ENCODE results near the gene RASSF4.

Gene RASSF4

DNA sequence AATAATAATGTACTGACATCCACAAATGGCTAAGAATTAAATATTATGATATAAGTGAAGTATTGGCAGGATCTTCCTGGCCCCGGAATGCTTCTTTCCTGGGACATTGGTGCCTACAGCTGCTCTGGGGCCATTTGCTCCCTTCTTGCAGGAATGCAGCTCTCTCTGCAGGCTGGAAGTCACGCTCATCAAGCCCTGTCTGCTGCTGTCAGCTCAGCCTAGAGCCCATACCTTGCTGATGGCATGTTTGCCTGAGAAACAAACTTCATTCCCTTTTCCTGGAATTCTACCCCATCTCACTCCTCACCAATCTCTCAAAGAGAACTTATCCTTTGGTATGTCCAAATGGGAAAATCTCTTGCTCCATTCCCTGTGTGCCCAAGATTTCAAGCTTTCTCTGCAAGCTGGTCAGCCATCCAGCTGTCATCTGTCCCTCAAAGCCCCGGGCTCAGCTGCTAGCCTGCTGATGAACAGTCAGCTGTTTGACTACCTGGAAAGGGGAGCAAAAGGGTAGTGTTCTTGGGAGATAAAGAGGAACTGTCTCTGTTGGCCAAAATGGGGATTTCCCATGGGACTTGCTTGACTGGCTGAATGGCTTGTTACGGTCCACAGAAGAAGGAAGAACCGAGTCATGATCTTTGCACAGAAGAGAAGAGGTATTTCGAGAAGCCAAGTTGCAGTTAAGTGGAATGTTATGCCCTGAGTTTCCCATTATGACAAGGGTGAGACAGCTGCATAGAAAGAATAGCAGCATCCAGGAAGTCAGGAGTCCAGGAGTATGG, 12.0 kb upstream of the RASSF4 start:
- DNase-seq (ENCODE audit: low read depth in 2 of 3, low spot score in 2 of 3), result no peak

DNA sequence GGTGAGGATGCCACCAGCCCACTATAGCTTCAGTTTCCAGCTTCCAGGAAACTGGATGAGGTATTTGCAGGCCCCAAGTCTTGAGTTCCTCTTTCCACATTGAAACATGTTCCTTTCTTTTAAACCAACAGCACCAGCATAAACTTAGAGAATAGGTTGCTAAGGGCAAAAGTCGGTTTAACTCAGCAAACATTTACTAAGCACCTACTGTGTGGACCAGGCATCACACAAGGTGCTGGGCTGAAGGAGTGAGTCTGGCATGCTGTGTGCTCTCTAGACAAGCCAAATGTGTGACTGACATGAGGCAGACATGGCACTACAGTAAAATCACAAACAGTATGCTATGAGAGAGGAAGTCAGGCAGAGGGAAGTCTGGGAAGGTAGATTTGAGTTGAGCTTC, 11.0 kb upstream of the RASSF4 start:
- DNase-seq (ENCODE audit: low read depth in 2 of 3, low spot score in 2 of 3), result no peak

DNA sequence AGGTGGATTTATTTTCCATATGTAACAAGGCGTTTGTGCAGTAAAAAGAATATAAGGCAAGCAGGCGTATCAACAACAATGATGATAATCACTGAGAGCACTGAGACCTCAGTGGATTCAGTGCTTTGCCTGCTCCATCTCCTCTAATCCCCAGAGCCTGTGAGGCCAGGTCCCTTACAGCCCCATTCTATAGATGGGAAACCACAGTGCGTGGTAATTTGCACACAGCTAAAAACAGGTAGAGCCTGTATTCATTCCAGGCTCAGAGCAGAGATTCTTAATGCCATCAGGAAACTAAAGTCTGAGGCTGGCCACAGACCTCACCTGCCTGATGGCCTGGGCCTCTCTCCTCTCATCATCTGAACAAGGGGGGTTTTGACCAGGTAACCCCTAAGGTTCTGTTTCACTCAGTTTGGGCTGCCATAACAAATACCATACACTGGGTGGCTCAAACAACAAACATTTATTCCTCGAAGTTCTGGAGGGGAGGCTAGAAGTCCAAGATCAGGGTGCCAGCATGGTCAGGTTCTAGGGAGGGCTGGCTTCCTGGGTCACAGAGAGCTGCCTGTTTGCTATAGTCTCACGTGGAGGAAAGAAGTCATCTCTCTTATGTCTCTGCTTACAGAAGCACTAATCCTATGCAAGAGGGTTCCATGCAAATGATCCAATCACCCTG, 10.3 kb upstream of the RASSF4 start:
- no peak for DNase-seq (ENCODE audit: low read depth in 2 of 3, low spot score in 2 of 3)

DNA sequence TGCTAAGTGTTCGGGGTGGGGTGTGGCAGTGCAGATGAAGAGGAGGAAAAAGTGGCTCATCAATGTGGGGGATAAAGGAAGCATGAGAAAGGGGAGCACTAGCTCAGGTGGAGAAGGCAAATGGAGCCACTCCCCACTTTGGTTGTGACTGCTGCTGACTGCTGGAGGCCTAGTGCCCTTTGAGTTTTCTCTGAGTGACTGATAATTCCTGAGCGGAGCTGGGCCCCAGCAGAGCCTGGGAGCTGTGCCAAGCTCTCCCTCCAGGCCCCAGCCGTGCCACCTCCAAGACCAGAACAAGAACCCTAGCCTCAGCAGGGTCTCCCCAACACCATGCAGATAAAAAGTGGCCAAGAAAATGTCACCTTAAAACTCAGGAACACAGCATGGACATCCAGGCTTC, 9.7 kb upstream of the RASSF4 start:
- DNase-seq (ENCODE audit: low read depth in 2 of 3, low spot score in 2 of 3), result no peak

DNA sequence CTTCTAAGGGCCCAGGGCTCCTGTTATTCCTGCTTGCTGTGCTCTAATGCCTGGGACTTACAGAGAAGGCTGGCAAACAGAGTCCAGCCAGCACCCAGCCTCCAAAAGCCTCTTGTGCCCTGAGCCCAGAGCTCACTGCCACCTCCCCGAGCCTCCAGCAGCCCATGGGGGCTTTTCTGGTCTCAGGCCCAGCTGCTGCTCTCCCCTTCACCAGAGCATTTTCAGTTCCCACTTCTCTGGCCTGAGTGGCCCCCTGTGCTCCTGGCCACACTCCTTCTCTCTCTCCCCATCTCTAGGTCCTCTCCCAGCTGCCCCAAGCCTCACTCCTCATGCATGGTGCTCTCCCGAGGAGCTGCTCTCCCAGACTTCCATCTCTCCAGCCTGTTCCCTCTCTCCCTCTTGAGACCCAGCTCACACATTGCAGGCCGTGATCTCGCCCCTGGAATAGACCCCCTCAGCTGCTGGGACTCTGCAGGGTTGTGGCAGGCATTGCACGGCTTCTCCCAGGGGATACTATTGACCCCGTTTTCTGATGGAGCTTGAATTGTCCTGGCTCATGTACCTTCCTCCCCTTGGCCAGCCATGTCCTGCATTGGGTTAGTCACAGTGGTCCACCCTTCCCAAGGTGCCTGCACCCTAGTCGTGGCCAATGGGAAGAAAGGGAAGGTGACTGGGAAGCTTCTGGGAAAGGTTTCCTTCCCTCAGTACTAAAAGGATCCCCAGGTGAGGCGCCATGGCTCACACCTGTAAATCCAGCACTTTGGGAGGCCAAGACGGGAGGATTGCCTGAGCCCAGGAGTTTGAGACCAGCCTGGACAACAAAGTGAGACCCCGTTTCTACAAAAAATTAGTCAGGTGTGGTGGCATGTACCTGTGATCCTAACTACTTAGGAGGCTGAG, 9.0 kb upstream of the RASSF4 start:
- DNase-seq (ENCODE audit: low read depth in 2 of 3, low spot score in 2 of 3), result no peak

DNA sequence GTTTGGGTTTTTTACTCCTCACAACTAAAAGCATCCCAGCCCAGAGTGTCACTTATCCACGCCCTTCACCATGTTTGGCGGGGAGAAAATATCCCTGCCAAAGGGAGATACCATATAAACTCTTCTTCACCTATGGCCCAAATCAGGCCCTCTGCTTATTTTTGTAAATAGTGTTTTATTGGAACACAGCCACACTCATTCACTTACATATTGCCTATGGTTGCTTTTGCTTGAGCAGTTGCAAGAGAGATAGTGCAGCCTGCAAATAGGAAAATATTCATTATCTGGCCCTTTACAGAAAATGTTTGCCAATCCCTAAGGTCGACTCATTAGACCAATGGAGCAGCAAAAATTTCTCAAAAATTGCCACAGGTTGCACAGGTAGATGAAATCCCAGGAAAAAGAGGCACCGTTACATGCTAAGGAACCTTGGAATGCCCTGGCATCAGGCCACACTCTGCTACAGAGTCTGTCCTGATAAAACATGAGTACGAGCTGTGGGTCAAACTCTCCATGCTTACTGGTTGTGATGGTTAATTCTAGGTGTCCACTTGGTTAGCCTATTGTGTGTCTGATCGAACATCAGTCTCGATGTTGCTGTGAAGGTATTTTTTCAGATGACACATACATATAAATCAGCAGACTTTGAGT, 7.9 kb upstream of the RASSF4 start:
- no peak for DNase-seq (ENCODE audit: low read depth in 2 of 3, low spot score in 2 of 3)

DNA sequence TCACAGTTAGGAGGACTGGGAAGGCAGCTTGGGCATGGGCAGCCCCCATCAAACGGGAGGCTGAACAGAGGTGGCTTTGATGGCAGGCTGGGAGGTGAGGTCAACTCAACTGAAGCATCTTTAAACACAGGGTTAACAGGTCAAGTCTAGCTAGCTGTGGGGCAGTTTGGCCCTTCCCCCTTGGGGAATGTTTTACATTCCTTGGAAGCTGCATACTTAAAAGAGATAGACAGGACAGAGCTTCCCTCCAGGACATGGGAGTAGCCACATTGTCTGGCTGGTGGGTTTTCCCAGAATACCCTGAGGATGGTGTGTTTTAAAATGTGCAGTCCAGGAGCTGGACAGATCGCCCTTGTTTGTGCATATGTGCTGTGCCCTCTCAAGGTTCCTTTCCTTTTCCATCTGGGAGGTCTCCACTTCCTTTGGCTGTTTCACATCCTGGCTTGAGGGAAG, 6.8 kb upstream of the RASSF4 start:
- DNase-seq (ENCODE audit: low read depth in 2 of 3, low spot score in 2 of 3), result no peak

DNA sequence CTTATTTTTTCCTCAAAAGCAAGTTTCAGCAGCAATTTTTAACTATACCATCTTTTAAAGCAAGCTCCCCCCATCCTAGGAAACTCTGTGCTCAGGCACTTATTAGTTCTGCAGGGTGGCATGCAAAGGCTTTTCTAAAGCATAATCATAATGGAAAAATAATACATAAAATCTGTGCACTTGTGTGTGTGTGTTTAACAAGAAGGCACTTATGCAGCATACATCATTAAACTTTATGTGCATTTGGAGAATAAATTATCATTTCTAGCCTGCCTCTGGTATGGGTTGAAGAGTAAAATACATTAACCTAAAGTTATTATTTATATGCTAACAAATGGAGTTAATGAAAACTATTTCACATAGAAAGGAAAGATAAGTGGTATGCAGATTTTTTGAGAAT, 5.6 kb upstream of the RASSF4 start:
- DNase-seq (ENCODE audit: low read depth in 2 of 3, low spot score in 2 of 3), result no peak

DNA sequence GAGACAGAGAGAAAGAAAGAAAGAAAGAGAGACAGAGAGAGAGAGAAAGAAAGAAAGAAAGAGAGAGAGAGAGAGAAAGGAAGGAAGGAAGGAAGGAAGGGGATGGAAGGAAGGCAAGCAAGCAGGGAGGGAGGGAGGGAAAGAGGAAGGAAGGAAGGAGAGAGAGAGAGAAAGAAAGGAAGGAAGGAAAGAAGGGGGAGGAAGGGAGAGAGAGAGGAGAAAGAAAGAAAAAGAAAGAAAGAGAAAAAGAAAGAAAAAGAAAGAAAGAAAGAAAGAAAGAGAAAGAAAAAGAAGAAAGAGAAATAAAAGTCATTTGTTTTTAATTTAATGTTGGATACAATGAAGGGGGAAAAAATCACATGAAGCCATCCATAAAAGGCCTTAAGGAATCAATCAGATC, 4.6 kb upstream of the RASSF4 start:
- DNase-seq (ENCODE audit: low read depth in 2 of 3, low spot score in 2 of 3), result no peak

DNA sequence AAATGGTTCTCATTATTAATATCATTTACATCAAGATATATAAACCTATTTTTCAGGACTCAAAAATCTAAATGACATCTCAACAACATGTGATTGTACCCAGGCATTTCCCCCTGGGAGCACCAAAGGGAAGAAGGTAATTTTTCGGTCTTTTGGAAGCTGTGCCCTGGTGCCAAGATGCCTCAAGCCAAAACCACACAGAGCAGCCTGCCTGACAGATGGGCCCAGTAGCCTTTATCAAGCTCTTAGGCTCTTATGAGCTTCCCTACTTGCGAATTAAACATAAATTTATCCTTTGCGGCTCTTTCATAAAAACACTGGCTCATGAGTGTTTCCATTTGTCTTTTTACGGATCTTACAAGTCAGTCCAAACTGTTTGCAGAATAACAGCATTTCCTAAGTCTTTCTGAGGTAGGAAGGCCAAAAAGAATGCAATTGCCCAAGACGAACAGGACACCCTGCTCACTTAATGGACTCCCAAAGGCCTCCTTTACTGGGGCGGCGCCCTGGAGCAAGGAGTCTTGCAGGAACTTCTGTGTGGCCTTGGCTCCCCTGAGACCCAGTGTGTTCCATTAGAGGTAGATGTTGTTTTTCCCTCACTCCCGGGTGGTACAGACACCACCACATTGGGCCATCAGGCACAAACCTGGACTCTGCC, 4.1 kb upstream of the RASSF4 start:
- no peak for DNase-seq (ENCODE audit: low read depth in 2 of 3, low spot score in 2 of 3)

DNA sequence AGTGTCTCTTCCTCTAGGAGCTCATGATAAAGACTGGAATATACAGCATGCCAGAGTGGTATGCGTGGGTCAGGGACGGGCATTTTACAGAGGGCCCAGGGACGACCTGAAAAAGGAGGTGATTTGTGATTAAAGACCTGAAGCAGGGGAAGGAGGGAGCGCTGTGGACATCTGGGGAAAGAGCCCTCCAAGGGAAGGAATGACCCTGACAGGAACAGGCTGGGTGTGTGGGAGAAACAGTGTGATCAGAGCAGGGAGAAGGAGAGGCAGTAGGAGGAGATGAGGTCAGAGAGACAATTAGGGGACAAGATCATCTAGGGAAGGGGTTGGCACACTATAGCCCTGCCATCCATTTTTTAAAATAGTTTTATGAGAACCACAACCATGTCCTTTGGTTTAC, 3.4 kb upstream of the RASSF4 start:
- DNase-seq (ENCODE audit: low read depth in 2 of 3, low spot score in 2 of 3), result no peak

DNA sequence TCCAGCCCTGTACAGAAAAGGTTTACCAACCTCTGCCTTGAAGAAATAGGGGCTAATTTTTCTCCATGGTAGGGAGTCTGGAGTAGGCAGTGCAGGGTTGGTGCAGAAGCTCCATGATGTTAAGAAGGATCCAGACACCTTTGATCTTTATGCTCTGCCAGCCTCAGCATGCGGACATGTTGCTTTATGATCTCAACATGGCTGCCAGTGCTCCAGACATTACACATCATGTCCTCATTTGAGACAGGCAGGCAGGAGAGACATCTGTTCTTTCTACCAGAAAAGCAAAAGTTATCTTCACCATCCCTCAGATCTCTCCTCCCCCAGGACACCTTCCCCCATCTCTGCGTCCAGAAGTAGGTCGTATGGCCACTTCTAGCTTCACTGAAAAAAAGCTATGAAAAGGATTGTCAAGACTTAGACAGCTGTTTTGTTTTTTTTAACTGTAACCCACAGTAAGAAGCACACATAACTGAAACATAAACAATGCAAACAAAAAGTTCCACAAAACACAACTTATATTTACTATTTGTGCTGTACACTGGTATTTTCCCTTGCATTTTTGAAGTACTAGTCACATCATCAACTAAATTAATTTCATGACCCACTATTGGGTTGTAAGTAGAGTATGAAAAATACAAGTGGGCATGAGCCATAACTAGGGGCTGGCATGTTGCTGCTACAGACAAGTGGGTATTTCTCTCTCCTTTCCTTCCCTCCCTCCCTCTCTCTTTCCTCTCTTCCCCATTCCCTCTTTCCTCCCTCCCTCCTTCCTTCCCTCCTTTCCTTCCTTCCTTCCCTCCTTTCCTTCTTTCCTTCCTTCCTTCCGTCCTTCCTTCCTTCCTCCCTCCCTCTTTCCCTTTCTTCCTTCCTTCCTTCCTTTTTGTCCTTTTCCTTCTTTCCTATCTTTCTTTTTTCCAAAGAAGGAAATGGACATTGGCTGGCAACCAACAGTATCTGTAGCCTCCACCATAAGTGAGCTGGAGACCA, 2.6 kb upstream of the RASSF4 start:
- no peak for DNase-seq (ENCODE audit: low read depth in 2 of 3, low spot score in 2 of 3)

DNA sequence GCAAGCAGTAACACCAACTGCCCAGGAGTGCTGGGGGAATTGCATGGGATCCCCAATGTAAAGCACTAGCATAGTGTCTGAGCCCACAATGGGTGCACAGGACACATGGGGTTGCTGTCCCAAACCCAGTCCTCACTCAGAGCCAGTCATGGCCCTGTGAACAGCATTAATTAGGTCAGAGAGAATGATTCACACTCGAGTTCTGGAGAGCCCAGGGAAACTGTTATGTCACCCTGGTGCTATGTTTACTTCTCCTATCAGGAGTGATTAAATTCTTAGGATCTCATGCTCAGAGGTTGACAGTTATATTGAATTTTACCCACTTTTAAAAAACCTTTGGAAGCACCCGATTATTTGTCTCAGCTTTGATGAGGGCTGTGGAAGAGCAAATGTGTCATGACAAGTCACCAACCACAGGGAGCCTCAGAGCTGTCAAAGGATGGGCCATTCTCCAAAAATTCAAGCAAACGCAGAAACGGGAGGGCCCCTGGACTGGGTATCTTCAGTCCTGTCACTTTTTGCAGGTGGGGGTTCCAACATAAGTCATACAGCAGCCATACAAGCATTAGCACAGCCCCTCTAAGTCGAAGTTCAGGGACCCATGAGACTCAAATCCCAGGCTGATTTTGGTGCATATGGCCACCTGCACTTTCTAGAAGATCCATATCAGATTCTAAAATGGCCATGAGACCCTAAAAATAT, 1.3 kb upstream of the RASSF4 start:
- no peak for DNase-seq (ENCODE audit: low read depth in 2 of 3, low spot score in 2 of 3)

DNA sequence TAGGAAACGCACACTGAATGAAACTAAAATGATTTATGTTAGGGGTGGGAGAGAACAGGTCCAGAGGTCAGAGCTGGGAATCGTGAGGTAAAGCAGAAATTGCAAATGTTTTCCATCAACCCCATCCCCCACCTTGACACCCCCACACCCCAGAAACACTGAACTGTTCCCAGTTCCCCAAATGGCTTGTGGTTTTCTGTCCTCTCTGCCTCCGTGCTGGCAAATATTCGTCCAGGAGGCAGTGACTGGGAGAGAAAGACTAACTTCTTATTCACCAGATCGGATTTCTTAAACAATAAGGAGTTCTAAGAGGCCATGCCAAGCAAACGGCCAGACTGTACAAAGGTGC, 730 bp upstream of the RASSF4 start:
- no peak for DNase-seq (ENCODE audit: low read depth in 2 of 3, low spot score in 2 of 3)

DNA sequence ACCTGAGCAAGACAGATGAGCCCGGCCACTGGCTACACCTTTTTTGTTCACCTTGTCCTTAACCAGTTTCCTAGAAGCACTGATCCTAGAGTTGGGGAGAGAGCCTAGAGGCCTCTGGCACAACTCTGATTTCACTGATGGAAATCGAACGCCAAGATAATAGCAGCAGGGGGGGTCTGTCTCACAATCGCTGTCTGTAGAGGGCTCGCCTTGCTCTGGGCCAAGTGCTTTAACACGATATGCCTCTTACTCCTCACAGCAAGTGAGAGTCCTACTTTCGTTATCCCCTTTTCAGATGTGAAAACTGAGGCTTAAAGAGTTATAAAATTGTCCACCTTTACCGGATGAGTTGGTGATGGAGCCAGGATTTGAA, 472 bp downstream of the RASSF4 start:
- no peak for DNase-seq (ENCODE audit: low read depth in 2 of 3, low spot score in 2 of 3)

DNA sequence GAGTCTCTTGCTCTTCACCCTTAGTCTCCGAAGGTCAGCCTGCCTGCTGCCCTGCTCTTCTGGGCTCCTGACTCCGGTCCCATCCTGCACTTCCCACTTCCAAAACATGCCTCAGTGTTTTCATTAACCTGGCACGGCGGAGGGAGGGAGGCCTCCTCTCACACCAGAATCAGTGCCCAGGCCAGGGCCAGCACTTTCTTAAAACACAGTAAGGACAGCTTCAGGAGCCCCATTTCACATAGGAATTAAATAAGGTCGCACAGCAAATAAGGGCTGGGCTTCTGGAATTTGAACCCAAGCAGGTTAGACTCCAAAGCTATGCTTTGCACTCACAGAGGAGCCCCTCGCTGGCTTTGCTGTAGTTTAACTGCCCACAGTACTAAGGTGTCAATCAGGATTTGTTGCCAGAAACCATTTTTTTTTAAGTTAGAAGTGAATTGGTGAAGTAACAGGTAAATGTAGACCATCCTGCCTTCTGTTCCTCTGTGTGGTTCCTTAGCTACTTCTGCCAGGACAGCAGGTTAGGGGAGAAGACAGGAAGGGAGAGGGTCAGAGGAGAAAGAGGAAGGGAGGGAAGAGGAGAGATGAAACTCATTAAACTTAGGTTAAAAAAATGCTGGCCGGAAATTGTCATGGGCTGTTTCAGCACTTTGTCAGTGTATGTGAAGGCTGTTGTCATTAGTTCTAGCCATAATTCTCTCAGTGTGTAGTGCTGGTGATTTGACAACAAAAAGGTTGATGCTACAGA, 1.1 kb downstream of the RASSF4 start:
- no peak for DNase-seq (ENCODE audit: low read depth in 2 of 3, low spot score in 2 of 3)

DNA sequence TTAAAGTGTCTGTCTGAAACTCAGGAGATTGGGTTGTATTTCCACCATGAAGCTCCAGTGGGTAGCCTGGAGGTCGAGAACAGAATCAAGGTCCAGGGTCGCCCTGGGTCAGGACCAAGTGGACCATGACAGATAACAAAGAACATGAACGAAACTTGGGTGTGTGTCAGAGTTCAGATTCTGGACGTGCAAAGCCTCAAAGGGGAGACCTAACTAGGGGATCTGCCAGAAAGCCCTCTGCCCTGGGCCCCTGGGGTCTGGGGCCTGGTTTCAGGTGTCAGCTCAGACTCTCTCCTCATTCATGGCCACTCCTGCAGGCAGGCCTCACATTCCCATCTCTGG, 1.6 kb downstream of the RASSF4 start:
- DNase-seq (ENCODE audit: low read depth in 2 of 3, low spot score in 2 of 3), result no peak

DNA sequence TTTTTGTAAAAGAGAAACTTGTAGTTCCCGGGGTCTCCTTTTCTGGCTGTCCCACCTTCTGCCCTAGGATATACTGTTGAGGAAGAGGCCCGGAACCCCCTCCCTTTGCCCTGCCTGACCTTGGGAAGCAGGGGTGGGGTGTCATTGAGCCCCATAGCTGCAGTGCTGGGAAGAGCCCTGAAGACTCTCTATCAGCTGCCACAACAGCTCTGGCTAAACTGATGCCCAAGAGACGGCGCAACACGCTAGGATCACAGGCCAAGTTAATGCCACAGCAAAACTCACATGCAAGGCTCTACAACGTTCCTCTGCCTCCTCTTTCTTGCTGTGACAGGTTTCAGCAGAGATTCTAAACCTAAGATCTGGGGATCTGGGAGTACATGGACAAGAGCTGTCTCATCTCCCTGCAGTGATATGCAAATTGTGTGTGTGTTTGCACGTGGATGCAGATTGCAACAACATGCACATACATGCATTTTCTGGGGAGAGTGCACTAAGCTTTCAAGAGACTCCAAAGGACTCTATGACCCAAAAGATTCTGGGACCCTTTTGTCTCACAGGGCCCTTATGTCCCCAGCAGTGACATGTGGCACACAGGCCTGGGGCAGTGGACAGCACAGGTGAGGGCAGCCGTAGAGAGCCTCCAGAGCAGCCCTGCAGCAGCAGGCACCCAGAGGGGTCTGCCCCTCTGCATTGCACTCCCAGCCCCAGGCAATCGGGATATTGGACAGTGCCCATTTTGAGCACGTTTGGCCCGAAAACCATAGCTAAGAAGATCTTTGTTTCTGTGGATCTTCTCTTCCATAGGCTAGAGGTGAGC, 2.5 kb downstream of the RASSF4 start:
- no peak for DNase-seq (ENCODE audit: low read depth in 2 of 3, low spot score in 2 of 3)
